ENCODE measurements around the gene INTS14. TPM values are rescaled to one million over a fixed set of nuclear protein-coding genes. Genes with fewer than 3 reads are reported as not detected.
A peak's percentile ranks its signal among the peaks of the same experiment; 100 is the strongest.

The INTS14 gene
- total and polyA plus RNA-seq, 9 of the 15 experiments (the other 6 are each of a cell fraction or from before 2014, with no cell fraction given) = 30.5 to 92.4 (median 46.5) TPM

- TF ChIP-seq PHB (CRISPR knock-in tag; IDR thresholded peaks at IDR 0.05) (peak; percentile 85; the same call in 1 of the 2 replicates), GTF2F1 (IDR thresholded peaks at IDR 0.05; ENCODE audit: low read depth, low read length) (no peak; the same call in 1 of the 2 replicates), KLF6 (CRISPR knock-in tag; IDR thresholded peaks at IDR 0.05; ENCODE audit: borderline replicate concordance) (0 out of 2 replicates have a peak, but pooled peaks have one; percentile 4), PHTF2 (CRISPR knock-in tag; IDR thresholded peaks at IDR 0.05) (no peak), PREB (CRISPR knock-in tag; IDR thresholded peaks at IDR 0.05) (no peak), TRIM24 (IDR thresholded peaks at IDR 0.05) (peak; percentile 5 to 99; a peak in 2 of 4 replicates), TARDBP (IDR thresholded peaks at IDR 0.05) (peak; percentile 89), HNRNPK (IDR thresholded peaks at IDR 0.05; ENCODE audit: low read depth, low read length, poor library complexity, severe bottlenecking) (no peak), LCOR (CRISPR knock-in tag; IDR thresholded peaks at IDR 0.05) (peak; percentile 83; the same call in 1 of the 2 replicates), SP1 (CRISPR knock-in tag; IDR thresholded peaks at IDR 0.05) (peak; percentile 95), TFAM (CRISPR knock-in tag; conservative IDR thresholded peaks at IDR 0.05) (no peak), BCOR (IDR thresholded peaks at IDR 0.05) (peak; percentile 41; the same call in 1 of the 2 replicates), POLR2B (IDR thresholded peaks at IDR 0.05; ENCODE audit: low read depth, partially characterized antibody) (peak; percentile 90), ATF7 (IDR thresholded peaks at IDR 0.05) (peak; percentile 88), OTX1 (CRISPR knock-in tag; IDR thresholded peaks at IDR 0.05) (peak; percentile 57; the same call in 1 of the 2 replicates), ETV6 (IDR thresholded peaks at IDR 0.05; ENCODE audit: borderline replicate concordance in 1 of 2, low read depth in 2 of 2, low read length in 1 of 2) (peak in 1 of 2 experiments; percentile 66; a peak in 1 of 4 replicates), ETV6 (CRISPR knock-in tag; IDR thresholded peaks at IDR 0.05; ENCODE audit: borderline replicate concordance) (no peak), KAT7 (CRISPR knock-in tag; IDR thresholded peaks at IDR 0.05; ENCODE audit: borderline replicate concordance) (peak; percentile 98; the same call in 1 of the 2 replicates)
- TF ChIP-seq, protein P1, sequence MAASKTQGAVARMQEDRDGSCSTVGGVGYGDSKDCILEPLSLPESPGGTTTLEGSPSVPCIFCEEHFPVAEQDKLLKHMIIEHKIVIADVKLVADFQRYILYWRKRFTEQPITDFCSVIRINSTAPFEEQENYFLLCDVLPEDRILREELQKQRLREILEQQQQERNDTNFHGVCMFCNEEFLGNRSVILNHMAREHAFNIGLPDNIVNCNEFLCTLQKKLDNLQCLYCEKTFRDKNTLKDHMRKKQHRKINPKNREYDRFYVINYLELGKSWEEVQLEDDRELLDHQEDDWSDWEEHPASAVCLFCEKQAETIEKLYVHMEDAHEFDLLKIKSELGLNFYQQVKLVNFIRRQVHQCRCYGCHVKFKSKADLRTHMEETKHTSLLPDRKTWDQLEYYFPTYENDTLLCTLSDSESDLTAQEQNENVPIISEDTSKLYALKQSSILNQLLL (CRISPR knock-in tag; IDR thresholded peaks at IDR 0.05; ENCODE audit: borderline replicate concordance) = no peak
- TF ChIP-seq, protein P2, sequence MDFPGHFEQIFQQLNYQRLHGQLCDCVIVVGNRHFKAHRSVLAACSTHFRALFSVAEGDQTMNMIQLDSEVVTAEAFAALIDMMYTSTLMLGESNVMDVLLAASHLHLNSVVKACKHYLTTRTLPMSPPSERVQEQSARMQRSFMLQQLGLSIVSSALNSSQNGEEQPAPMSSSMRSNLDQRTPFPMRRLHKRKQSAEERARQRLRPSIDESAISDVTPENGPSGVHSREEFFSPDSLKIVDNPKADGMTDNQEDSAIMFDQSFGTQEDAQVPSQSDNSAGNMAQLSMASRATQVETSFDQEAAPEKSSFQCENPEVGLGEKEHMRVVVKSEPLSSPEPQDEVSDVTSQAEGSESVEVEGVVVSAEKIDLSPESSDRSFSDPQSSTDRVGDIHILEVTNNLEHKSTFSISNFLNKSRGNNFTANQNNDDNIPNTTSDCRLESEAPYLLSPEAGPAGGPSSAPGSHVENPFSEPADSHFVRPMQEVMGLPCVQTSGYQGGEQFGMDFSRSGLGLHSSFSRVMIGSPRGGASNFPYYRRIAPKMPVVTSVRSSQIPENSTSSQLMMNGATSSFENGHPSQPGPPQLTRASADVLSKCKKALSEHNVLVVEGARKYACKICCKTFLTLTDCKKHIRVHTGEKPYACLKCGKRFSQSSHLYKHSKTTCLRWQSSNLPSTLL (IDR thresholded peaks at IDR 0.05) = 0 out of 2 replicates have a peak, but pooled peaks have one; percentile 53
- TF ChIP-seq, protein P3, sequence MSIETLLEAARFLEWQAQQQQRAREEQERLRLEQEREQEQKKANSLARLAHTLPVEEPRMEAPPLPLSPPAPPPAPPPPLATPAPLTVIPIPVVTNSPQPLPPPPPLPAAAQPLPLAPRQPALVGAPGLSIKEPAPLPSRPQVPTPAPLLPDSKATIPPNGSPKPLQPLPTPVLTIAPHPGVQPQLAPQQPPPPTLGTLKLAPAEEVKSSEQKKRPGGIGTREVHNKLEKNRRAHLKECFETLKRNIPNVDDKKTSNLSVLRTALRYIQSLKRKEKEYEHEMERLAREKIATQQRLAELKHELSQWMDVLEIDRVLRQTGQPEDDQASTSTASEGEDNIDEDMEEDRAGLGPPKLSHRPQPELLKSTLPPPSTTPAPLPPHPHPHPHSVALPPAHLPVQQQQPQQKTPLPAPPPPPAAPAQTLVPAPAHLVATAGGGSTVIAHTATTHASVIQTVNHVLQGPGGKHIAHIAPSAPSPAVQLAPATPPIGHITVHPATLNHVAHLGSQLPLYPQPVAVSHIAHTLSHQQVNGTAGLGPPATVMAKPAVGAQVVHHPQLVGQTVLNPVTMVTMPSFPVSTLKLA (conservative IDR thresholded peaks at IDR 0.05) = peak; percentile 69 to 92
These were observed at the start of gene INTS14 (continued) for GRCh38 chr15:65610871-65611718.
